Epithelial cell of proximal tubule (primary cell): ENCODE data around the gene SGMS1. TPM values are rescaled to one million over a fixed set of nuclear protein-coding genes. Genes with fewer than 3 reads are reported as not detected.

Experiments
- DNase-seq: peaks from one replicate; pipeline ENCODE4 v3.0.0-alpha.2; 2011; ENCODE audit warnings: low read depth
- H3K4me3 ChIP-seq: 2 replicates; pipeline ENCODE4 v1.5.1; 2011; ENCODE audit warnings: low read depth, mild to moderate bottlenecking, low read length
- CTCF ChIP-seq: conservative IDR thresholded peaks from 2 replicates; pipeline ENCODE4 v1.5.1; 2012; ENCODE audit warnings: low read depth, mild to moderate bottlenecking, low read length
- total RNA-seq: library from RNA; depleted of rRNA; stranded (reverse); fragments of >200 nt; gene quantifications from 2 replicates; pipeline ENCODE4 v1.2.3, GENCODE V29; 2015

Gene SGMS1
- total RNA-seq, 1 donor from 2014 or later: 25.2 TPM

GRCh38 chr10:50324046-50324445 is 299.7 kb downstream of the SGMS1 start:
- no peak overlapping the region for H3K4me3 ChIP-seq
- no peak for DNase-seq
- no peak for TF ChIP-seq CTCF

GRCh38 chr10:50322077-50322476 is 301.7 kb downstream of the SGMS1 start:
- no peak for DNase-seq
- no peak for TF ChIP-seq CTCF

GRCh38 chr10:50318129-50318528 is 305.6 kb downstream of the SGMS1 start:
- no peak for DNase-seq

More at GRCh38 chr10:50322077-50322476, 301.7 kb downstream of the SGMS1 start:
- H3K4me3 ChIP-seq: no peak overlapping the region

GRCh38 chr10:50316695-50317648 is 306.8 kb downstream of the SGMS1 start:
- no peak for DNase-seq
- H3K4me3 ChIP-seq: no peak overlapping the region
- no peak for TF ChIP-seq CTCF

More at GRCh38 chr10:50318129-50318528, 305.6 kb downstream of the SGMS1 start:
- TF ChIP-seq CTCF: no peak
- H3K4me3 ChIP-seq: no peak overlapping the region

DNA sequence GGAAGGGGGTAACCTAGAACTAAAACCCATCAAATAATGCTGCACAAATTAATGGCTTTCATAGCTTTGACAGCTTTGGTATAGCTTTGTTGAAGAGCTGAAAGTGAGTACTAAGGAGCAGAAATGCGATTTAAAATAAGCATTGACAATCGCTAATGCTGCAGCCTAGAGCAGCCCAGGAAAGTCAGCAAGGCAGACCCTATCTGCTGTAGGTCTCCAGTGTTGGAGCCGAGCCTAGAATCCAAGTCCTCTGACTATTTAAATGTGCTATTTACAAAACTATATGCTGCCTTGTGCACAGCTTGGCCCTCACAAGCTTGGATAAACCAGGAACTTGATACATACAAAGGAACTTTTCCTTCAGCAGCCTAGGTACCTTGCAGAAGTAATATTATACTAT is 307.6 kb downstream of the SGMS1 start:
- H3K4me3 ChIP-seq: no peak overlapping the region
- TF ChIP-seq CTCF: no peak
- DNase-seq: no peak

DNA sequence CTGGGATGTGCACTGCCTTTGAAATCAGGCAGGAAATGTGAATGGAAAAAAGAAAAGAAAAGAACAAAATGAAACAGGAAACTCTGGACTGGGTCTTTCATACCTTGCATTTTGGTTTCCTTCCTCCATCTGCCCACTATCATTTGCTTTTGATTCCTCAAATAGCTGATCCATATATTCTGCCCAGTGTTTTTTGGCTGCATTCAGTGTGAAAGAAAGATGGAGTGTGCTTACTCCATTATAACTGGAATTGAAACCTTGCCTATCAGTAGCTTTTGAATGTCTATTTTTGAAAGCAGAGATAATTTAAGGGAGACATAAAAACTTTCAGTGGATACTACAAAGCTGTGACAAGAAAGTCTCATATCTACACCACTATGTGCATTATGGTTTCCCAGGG is 308.3 kb downstream of the SGMS1 start:
- H3K4me3 ChIP-seq: no peak overlapping the region
- no peak for TF ChIP-seq CTCF
- DNase-seq: no peak
